IPS-20b (cell line): ENCODE data around the gene PCNP.

Source experiments
- H3K27ac ChIP-seq: one replicate; pipeline ENCODE4 v1.5.1; 2013; ENCODE audit warnings: low read length
- H3K27me3 ChIP-seq: 2 replicates; pipeline ENCODE4 v1.6.1; 2013; ENCODE audit warnings: mild to moderate bottlenecking, low read length, inconsistent platforms; ENCODE audit not compliant: insufficient read depth
- H3K36me3 ChIP-seq: 2 replicates; pipeline ENCODE4 v1.6.1; 2013; ENCODE audit warnings: low read depth, mild to moderate bottlenecking, inconsistent platforms, low read length, moderate library complexity; ENCODE audit not compliant: insufficient read depth
- H3K4me1 ChIP-seq: 2 replicates; pipeline ENCODE4 v1.6.1; 2013; ENCODE audit warnings: mild to moderate bottlenecking, control low read depth, inconsistent platforms, low read length, moderate library complexity; ENCODE audit not compliant: insufficient read depth
- H3K4me3 ChIP-seq: 2 replicates; pipeline ENCODE4 v1.5.1; 2013; ENCODE audit warnings: mild to moderate bottlenecking, low read length, inconsistent platforms
- H3K9ac ChIP-seq: 2 replicates; pipeline ENCODE4 v1.6.1; 2013; ENCODE audit warnings: low read depth, mild to moderate bottlenecking, inconsistent platforms, low read length, moderate library complexity
- H3K9me3 ChIP-seq: 2 replicates; pipeline ENCODE4 v1.6.1; 2013; ENCODE audit warnings: mild to moderate bottlenecking, low read depth, low read length, inconsistent platforms; ENCODE audit not compliant: insufficient read depth

PCNP gene, protein sequence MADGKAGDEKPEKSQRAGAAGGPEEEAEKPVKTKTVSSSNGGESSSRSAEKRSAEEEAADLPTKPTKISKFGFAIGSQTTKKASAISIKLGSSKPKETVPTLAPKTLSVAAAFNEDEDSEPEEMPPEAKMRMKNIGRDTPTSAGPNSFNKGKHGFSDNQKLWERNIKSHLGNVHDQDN

DNA sequence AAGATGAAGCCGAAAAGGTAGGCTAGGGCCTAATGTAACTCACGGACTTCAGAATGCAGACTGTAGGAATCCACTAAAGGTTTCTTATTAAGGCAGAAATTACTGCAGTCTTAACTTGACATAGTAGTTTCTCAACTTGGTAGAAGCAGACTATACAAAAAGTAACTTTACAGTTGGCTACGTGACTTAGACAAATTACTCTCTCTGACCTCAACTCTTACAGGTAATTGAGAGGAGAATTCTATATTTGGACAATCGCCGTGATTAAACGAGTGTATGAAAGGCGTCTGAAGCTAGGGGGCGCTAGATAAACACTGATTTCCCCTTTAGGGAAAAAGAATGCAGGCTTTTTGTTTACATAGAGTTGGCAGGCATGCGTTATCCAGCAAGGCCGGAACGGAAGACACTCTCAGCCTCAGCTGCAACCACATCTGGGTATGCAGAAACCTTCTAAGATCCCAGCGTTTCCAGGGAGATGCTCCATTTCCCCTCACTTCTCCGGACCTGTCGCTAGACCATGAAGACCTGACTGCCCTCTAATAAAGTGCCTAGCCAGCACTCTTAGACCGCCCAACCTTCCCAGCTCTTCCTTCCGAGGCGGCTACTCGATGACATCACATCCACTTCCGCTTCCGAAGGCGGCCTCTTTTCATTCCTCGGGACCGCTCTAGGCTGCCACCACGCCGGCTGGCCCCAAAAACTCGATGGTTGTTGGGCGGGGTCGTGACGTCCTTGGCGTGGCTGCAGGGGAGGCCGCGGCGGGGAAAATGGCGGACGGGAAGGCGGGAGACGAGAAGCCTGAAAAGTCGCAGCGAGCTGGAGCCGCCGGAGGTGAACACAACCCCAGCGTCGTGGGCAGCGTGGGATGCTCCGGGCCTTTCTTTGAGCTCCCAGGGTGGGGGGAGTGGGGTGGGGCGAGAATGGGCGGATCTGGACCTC, at the start of gene PCNP:
TSS of gene PCNP (plus strand) at position 732 of the 939 bp plus-strand sequence. CDS start at position 768, 36 bp downstream.
- 0 out of 2 replicates have a peak, but pooled peaks cover 5% of the 10 kb centered on the region for H3K4me1 ChIP-seq

DNA sequence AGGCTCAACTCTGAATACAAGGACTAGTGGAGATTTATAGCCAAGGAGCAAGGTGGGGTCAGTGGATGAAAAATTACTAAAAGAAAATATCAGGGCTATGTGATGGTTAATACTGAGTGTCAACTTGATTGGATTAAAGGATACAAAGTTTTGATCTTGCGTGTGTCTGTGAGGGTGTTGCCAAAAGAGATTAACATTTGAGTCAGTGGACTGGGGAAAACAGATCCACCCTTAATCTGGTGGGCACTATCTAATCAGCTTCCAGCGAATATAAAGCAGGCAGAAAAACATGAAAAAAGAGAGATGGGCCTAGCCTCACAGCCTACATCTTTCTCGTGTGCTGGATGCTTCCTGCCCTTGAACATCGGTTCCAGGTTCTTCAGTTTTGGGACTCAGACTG, 46.5 kb upstream of the PCNP start:
- H3K4me1 ChIP-seq = peaks cover 23% of the 10 kb centered on the region; the same call in 1 of the 2 replicates
- H3K27me3 ChIP-seq = no peaks in the 10 kb centered on the region
- peaks cover 10% of the 10 kb centered on the region for H3K9me3 ChIP-seq
- H3K9ac ChIP-seq = no peak overlapping the region
- no peak overlapping the region for H3K4me3 ChIP-seq
- no peak overlapping the region for H3K27ac ChIP-seq
- no peaks in the 10 kb centered on the region for H3K36me3 ChIP-seq

More for the DNA sequence above, at the start of gene PCNP:
- Histone ChIP-seq H3K9me3 (no peaks in the 10 kb centered on the region), H3K36me3 (peaks cover 11% of the 10 kb centered on the region), H3K4me3 (peak within 1 kb of the TSS; percentile 90), H3K27ac (peak within 1 kb of the TSS; percentile 49), H3K9ac (peak within 1 kb of the TSS; percentile 97), H3K27me3 (no peaks in the 10 kb centered on the region)

DNA sequence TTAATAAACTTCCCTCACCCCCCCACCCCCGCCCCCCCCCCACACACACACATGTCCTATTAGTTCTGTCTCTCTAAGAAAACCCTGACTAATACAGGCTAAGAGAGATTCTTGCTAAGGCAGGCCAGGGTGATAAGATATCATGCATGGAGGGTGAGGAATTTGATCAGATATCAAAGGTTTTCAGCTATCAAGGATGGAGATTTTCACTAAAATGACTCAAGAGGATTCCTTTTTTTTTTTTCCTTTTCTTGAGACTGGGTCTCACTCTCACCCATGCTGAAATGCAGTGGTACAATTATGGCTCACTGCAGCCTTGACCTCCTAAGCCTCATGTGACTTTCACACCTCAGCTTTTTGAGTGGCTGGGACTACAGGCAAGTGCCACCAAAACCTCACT, 46.1 kb upstream of the PCNP start:
- Histone ChIP-seq H3K9me3 (peaks cover 10% of the 10 kb centered on the region), H3K36me3 (no peaks in the 10 kb centered on the region), H3K4me3 (no peak overlapping the region), H3K27me3 (no peaks in the 10 kb centered on the region), H3K4me1 (peaks cover 26% of the 10 kb centered on the region), H3K27ac (no peak overlapping the region), H3K9ac (no peak overlapping the region)

DNA sequence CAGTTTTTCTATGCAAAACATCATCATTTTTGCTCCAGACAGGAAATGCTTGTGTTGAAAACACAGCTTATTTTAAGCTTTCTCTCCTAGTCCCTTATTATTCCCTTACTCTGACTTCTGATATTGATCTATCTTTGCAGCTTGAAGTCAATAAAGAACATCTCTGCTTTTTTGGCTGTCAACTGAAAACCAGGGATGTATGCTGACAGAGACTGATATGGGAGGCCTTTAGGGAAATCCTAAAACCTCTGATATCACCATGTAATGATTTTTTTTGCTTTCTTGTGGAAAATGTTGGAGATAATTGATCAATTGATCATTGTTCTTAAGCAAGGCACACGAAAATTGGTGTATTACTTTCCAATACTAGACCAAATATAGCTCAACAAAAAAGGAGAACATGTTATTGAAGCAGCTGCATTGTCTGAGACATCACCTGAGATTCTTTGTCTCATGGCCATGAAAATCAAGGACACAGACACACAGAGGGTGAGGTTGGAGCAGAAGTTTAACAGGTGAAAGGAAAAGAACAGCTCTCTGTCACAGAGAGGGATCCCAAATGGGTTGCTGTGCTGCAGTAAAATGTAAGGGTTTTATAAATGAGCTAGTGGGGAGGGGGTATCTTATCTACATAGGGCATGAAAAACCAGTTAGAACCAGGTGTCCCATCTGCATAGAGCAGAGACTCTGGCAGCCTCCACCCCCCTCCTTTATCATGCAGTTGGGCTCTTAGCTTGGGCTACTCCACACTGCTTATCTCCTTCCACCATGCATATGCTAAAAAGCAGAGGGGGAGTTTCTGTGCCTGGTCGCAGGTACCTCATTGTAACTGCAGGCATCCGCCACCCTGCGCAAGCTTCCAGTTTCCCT, 43.9 kb upstream of the PCNP start:
- Histone ChIP-seq H3K9ac (peak overlapping the region; percentile 45; the same call in 1 of the 2 replicates), H3K4me1 (peaks cover 26% of the 10 kb centered on the region), H3K27ac (peak overlapping the region; percentile 31), H3K36me3 (no peaks in the 10 kb centered on the region), H3K4me3 (peak overlapping the region; percentile 28; the same call in 1 of the 2 replicates), H3K27me3 (no peaks in the 10 kb centered on the region), H3K9me3 (peaks cover 10% of the 10 kb centered on the region)

DNA sequence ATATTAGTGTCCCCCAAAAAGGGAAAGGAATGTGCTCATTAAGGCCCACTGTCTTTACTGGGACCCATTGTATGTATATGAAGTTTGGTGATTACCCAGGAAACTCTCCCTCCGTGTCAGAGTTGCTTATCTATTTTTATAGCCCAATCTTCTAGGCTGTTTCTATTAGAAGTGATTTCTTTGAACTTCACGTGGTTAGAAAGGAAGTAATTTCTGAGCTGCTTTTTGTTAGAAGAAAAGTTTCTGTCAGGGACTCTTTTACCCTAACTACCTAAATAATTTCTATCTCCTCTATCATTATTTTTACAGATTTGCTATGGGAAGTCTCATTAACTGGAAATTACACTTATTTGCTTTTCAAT, 43.3 kb upstream of the PCNP start:
- H3K4me3 ChIP-seq = peak overlapping the region; percentile 28; the same call in 1 of the 2 replicates
- peaks cover 9% of the 10 kb centered on the region for H3K9me3 ChIP-seq
- H3K27ac ChIP-seq = peak overlapping the region; percentile 31

DNA sequence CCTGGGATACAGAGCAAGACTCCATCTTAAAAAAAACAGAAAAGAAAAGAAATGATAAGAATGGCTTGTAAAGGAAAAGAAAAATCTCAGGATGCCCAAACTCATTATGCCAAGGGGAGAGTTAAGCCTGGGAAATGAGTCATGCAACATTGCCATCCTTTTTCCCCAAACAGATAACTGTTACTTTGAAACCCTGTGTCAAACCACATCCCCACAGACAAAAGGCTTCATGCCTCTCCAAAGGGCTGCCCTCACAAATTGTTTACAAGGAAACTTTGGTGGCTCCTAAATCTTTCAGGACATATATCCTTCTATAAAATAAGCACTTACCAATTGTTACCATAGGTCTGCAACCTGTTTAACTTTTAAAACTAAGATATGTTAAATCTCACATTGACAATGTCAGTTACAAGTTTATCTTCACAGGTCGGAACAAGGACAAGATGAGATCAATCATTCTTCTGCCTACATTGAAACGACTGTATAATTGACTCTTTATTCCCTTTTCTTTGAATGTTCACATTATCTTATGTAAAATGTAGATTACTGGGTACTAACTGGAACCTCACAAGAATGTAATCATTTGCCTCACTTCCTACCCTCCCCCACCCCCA, 42.4 kb upstream of the PCNP start:
- H3K27me3 ChIP-seq = no peaks in the 10 kb centered on the region
- peaks cover 26% of the 10 kb centered on the region for H3K4me1 ChIP-seq
- H3K9me3 ChIP-seq = peaks cover 5% of the 10 kb centered on the region; the same call in 1 of the 2 replicates
- H3K4me3 ChIP-seq = no peak overlapping the region
- H3K36me3 ChIP-seq = no peaks in the 10 kb centered on the region
- no peak overlapping the region for H3K9ac ChIP-seq
- no peak overlapping the region for H3K27ac ChIP-seq

More for the DNA sequence above, 43.3 kb upstream of the PCNP start:
- no peaks in the 10 kb centered on the region for H3K27me3 ChIP-seq
- H3K9ac ChIP-seq = peak overlapping the region; percentile 45; the same call in 1 of the 2 replicates
- H3K36me3 ChIP-seq = no peaks in the 10 kb centered on the region
- H3K4me1 ChIP-seq = peaks cover 26% of the 10 kb centered on the region

DNA sequence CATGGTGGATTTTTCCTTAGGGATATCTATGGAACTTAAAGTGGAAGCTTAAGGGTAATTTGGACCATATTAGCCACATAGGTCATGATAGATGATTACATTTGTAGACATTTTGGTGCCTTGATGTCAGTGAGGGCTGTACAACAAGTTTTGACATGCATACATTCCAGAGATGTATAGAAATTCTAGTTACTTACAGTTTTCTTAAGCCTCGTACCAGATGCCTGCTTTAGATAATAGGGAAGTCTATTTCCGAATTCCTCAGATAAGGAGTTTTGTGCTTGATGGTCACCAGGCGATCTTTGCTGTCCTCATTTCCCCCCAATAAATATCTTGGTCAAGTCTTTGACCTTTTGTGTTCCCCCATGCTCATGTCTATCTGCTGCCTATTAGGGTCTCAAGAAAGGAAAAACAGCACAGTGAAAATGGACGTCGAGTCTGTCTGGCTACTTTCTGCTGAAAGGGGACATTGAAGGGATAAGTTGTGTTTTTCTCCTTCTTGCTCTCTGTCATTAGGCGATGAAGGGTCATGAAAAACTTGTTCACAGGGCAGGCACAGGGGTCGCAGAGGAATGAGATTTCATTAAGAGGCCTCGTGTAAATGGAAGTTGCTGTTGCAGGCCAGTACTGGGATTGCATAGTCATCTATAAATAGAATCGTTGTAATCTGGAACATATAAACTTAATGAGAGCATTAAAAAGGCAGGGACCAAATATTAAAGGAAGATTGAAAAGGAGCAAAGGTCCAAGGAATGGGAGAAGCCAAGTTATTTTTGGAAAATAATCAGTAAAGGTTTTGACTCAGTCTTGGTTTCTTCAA, 41.0 kb upstream of the PCNP start:
- Histone ChIP-seq H3K4me1 (peaks cover 26% of the 10 kb centered on the region), H3K36me3 (no peaks in the 10 kb centered on the region), H3K27ac (no peak overlapping the region), H3K27me3 (no peaks in the 10 kb centered on the region), H3K9me3 (peaks cover 5% of the 10 kb centered on the region; the same call in 1 of the 2 replicates), H3K4me3 (no peak overlapping the region), H3K9ac (no peak overlapping the region)

DNA sequence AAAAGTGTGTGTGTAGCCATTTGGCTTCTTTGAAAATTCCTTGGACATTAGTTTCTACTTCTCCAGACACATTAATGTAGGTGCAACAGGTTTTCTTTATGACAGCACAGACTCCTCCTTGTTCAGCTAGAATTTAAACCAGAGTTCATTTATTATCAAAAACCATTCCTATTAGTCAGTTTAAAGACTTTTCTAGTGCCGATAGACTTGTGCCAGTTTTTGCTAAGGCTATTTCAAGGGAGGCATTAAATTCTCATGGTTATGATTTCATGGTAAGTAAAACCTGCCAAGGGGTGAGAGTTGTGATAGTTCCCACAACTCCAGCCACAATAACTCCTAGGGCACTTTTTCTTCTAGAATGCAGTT, 40.4 kb upstream of the PCNP start:
- no peak overlapping the region for H3K27ac ChIP-seq
- H3K4me1 ChIP-seq = peaks cover 26% of the 10 kb centered on the region
- H3K36me3 ChIP-seq = no peaks in the 10 kb centered on the region
- no peak overlapping the region for H3K9ac ChIP-seq
- H3K9me3 ChIP-seq = peaks cover 5% of the 10 kb centered on the region; the same call in 1 of the 2 replicates
- H3K4me3 ChIP-seq = no peak overlapping the region
- H3K27me3 ChIP-seq = no peaks in the 10 kb centered on the region

DNA sequence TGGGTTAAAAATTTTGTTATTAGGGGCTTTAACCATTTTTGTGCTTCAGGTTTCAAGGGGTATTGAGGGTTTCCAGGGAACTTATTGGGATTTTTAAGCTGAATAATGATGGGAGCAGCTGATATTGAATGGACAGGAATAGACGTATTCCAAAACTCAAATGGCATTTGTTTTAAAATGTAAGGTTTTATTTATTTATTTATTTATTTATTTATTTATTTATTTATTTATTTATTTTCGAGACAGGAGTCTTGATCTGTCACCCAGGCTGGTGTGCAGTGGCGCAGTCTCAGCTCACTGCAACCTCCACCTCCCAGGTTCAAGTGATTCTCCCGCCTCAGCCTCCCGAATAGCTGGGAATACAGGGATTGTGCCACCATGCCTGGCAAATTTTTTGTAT, 38.8 kb upstream of the PCNP start:
- Histone ChIP-seq H3K4me1 (peaks cover 19% of the 10 kb centered on the region), H3K9me3 (0 out of 2 replicates have a peak, but pooled peaks cover 4% of the 10 kb centered on the region), H3K9ac (no peak overlapping the region), H3K4me3 (no peak overlapping the region), H3K27ac (no peak overlapping the region), H3K27me3 (no peaks in the 10 kb centered on the region), H3K36me3 (no peaks in the 10 kb centered on the region)

DNA sequence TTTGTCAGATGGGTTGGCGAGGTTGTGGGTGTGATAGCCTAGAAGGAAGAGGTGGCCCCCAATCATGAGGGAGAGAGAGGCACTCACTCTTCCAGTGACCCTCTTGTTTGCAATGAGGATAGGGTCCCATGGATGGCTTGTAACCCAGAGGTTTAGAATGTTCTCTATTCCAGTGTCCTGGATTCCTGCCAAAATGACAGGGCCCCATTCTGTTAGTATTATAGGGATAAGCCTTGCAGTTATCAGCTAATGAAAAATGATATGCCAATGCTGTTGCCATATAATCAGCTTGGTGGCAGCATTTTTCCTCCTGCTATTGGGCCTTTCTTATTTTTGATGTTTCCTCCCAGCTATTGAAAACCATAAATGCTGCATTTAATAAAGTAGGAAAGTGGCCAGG, 37.7 kb upstream of the PCNP start:
- no peaks in the 10 kb centered on the region for H3K36me3 ChIP-seq
- peaks cover 10% of the 10 kb centered on the region; the same call in 1 of the 2 replicates for H3K9me3 ChIP-seq
- no peak overlapping the region for H3K27ac ChIP-seq
- no peak overlapping the region for H3K9ac ChIP-seq
- no peaks in the 10 kb centered on the region for H3K27me3 ChIP-seq
- H3K4me1 ChIP-seq = peaks cover 11% of the 10 kb centered on the region
- no peak overlapping the region for H3K4me3 ChIP-seq
